GM23338 (cell line): Measurements from ENCODE around the gene KRT71. TPM values are rescaled to one million over a fixed set of nuclear protein-coding genes. Genes with fewer than 3 reads are reported as not detected.

Source experiments
- ATAC-seq: fragments of 200-7000 bp; cut with Tn5 transposase; 3 replicates; pipeline ENCODE4 v1.9.1; 2020
- DNase-seq: peaks from one replicate; pipeline ENCODE4 v3.0.0-alpha.2; 2015; ENCODE audit warnings: low spot score
- H2AFZ ChIP-seq: fragments of 200-600 bp; sonication (generic); 2 replicates; pipeline ENCODE4 v1.8.0; 2016; ENCODE audit warnings: antibody characterized with exemption, mild to moderate bottlenecking, moderate library complexity
- H3F3A ChIP-seq: fragments of 200-600 bp; sonication (generic); replicated peaks from 2 replicates; pipeline ENCODE4 v1.8.0; 2017; ENCODE audit warnings: antibody characterized with exemption, mixed run types, low read depth
- H3K27ac ChIP-seq: fragments of 200-600 bp; sonication (generic); 2 replicates; pipeline ENCODE4 v1.6.1; 2016; ENCODE audit warnings: low read depth
- H3K27me3 ChIP-seq: fragments of 200-600 bp; sonication (generic); 2 replicates; pipeline ENCODE4 v1.8.0; 2016; ENCODE audit warnings: mild to moderate bottlenecking, mixed run types, moderate library complexity; ENCODE audit not compliant: insufficient read depth
- H3K36me3 ChIP-seq: fragments of 200-600 bp; sonication (generic); 2 replicates; pipeline ENCODE4 v1.8.0; 2016; ENCODE audit warnings: mild to moderate bottlenecking; ENCODE audit not compliant: insufficient read depth
- H3K4me1 ChIP-seq: fragments of 200-600 bp; sonication (generic); 2 replicates; pipeline ENCODE4 v1.8.0; 2016; ENCODE audit warnings: mild to moderate bottlenecking, moderate library complexity; ENCODE audit not compliant: insufficient read depth
- H3K4me2 ChIP-seq: fragments of 200-600 bp; sonication (generic); 2 replicates; pipeline ENCODE4 v1.7.1; 2017; ENCODE audit warnings: mixed run types
- H3K4me3 ChIP-seq: fragments of 200-600 bp; sonication (generic); 2 replicates; pipeline ENCODE4 v1.6.1; 2016; ENCODE audit warnings: mixed run types
- H3K79me2 ChIP-seq: fragments of 200-600 bp; sonication (generic); replicated peaks from 2 replicates; pipeline ENCODE4 v1.8.0; 2017; ENCODE audit warnings: mild to moderate bottlenecking; ENCODE audit not compliant: insufficient read depth
- H3K9me2 ChIP-seq: fragments of 200-600 bp; sonication (generic); 2 replicates; pipeline ENCODE4 v1.8.0; 2017; ENCODE audit not compliant: insufficient read depth
- H4K20me1 ChIP-seq: fragments of 200-600 bp; sonication (generic); replicated peaks from 2 replicates; pipeline ENCODE4 v1.8.0; 2017; ENCODE audit warnings: mild to moderate bottlenecking; ENCODE audit not compliant: insufficient read depth
- H3K27ac Mint-ChIP-seq: 2 replicates; pipeline ENCODE4 v1.8.0; 2020; ENCODE audit warnings: inconsistent platforms, mild to moderate bottlenecking, moderate library complexity, mixed read lengths
- H3K27me3 Mint-ChIP-seq: 3 replicates; pipeline ENCODE4 v1.8.0; 2022; ENCODE audit warnings: low read depth, mild to moderate bottlenecking, moderate library complexity, mixed read lengths, inconsistent platforms; ENCODE audit not compliant: insufficient read depth, poor library complexity
- H3K36me3 Mint-ChIP-seq: 3 replicates; pipeline ENCODE4 v1.8.0; 2021; ENCODE audit warnings: low read depth, mild to moderate bottlenecking, inconsistent platforms, moderate library complexity, mixed read lengths
- H3K4me1 Mint-ChIP-seq: 3 replicates; pipeline ENCODE4 v1.8.0; 2020; ENCODE audit warnings: mild to moderate bottlenecking, inconsistent platforms, mixed read lengths
- H3K4me3 Mint-ChIP-seq: 3 replicates; pipeline ENCODE4 v1.8.0; 2021; ENCODE audit warnings: moderate library complexity, mild to moderate bottlenecking, inconsistent platforms, mixed read lengths
- H3K9me3 Mint-ChIP-seq: 3 replicates; pipeline ENCODE4 v1.8.0; 2020; ENCODE audit warnings: moderate library complexity, mild to moderate bottlenecking, inconsistent platforms, mixed read lengths
- CREB1 ChIP-seq: fragments of 250-450 bp; sonication (Bioruptor Pico); IDR thresholded peaks from 2 replicates; pipeline ENCODE4 v1.5.0; 2020; ENCODE audit warnings: low read depth, mild to moderate bottlenecking, moderate library complexity
- EZH2 ChIP-seq: fragments of 200-600 bp; sonication (generic); IDR thresholded peaks from one replicate; pipeline ENCODE4 v1.8.0; 2017; ENCODE audit warnings: antibody characterized with exemption, mild to moderate bottlenecking, low read depth; ENCODE audit not compliant: unreplicated experiment
- EZH2phosphoT487 ChIP-seq: fragments of 200-600 bp; sonication (generic); IDR thresholded peaks from one replicate; pipeline ENCODE4 v1.8.1; 2018; ENCODE audit warnings: antibody characterized with exemption; ENCODE audit not compliant: unreplicated experiment
- JUNB ChIP-seq: IDR thresholded peaks from one replicate; pipeline ENCODE4 v1.6.1; 2016; ENCODE audit warnings: antibody characterized with exemption; ENCODE audit not compliant: unreplicated experiment
- NANOG ChIP-seq: IDR thresholded peaks from 2 replicates; pipeline ENCODE4 v1.6.1; 2016; ENCODE audit warnings: antibody characterized with exemption, borderline replicate concordance
- POLR2AphosphoS5 ChIP-seq: IDR thresholded peaks from 2 replicates; pipeline ENCODE4 v1.6.1; 2016; ENCODE audit warnings: antibody characterized with exemption, low read depth
- STAT1 ChIP-seq: IDR thresholded peaks from one replicate; pipeline ENCODE4 v1.6.1; 2016; ENCODE audit warnings: antibody characterized with exemption; ENCODE audit not compliant: unreplicated experiment
- ZNF114 ChIP-seq: fragments of 250-450 bp; sonication (Bioruptor Pico); IDR thresholded peaks from 2 replicates; pipeline ENCODE4 v1.5.0; 2020; ENCODE audit warnings: mild to moderate bottlenecking, moderate library complexity
- ZNF331 ChIP-seq: fragments of 250-450 bp; sonication (Bioruptor Pico); IDR thresholded peaks from 2 replicates; pipeline ENCODE4 v1.5.0; 2020; ENCODE audit warnings: low read depth, mild to moderate bottlenecking, moderate library complexity
- polyA plus RNA-seq: library from polyadenylated mRNA; unstranded; fragments of >200 nt; fragmentation: Nextera tagmentation; extraction: Ambion mirVana; gene quantifications from 2 replicates; pipeline ENCODE4 v1.2.1, GENCODE V29; 2016
- total RNA-seq: library from RNA; depleted of rRNA; stranded (reverse); fragments of >200 nt; shearing (Covaris generic); gene quantifications from 2 replicates; pipeline ENCODE4 v1.2.3, GENCODE V29; 2014
- TF ChIP-seq, protein P1 (sequence below): IDR thresholded peaks from 2 replicates; pipeline ENCODE4 v1.6.1; 2016; ENCODE audit warnings: antibody characterized with exemption
- TF ChIP-seq, protein P2 (sequence below), 2 experiments: fragments of 200-600 bp in 1 of 2; sonication (generic) in 1 of 2; conservative IDR thresholded peaks; 2 replicates each; pipeline versions ENCODE4 v1.5.1 to v1.6.1; 2016 to 2017; ENCODE audit warnings: antibody characterized with exemption in 2 of 2, low read depth in 2 of 2, mild to moderate bottlenecking in 2 of 2, moderate library complexity in 1 of 2
- TF ChIP-seq, protein P3 (sequence below): fragments of 250-450 bp; sonication (Bioruptor Pico); IDR thresholded peaks from 2 replicates; pipeline ENCODE4 v1.5.0; 2020; ENCODE audit warnings: mild to moderate bottlenecking, moderate library complexity
- TF ChIP-seq, protein P4 (sequence below): IDR thresholded peaks from one replicate; pipeline ENCODE4 v1.6.1; 2018; ENCODE audit warnings: antibody characterized with exemption; ENCODE audit not compliant: unreplicated experiment

KRT71 gene
- total and polyA plus RNA-seq, 2 experiments from 2014 or later: not detected

DNA sequence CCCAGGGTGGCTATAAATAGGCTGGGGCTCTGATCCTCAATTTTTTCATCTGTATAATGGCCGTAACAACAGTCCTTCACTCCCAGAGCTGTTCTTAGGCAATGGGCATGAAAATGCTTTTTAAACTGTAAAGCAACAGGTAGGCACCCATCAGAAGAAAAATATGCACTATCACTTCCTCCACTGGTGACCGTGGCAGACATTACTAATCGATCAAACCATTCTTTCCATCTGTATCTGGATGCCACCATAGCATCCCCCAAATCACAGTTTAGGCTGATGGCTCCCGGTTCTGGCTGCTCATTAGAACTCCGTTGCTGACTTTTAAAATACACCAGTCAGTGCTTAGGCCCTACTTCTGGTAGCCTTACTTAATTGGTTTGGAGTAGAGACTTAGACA, 11.2 kb downstream of the KRT71 start:
- no peaks in the 10 kb centered on the region for H3K36me3 Mint-ChIP-seq
- no peaks in the 10 kb centered on the region for H3K4me1 Mint-ChIP-seq
- no peak overlapping the region for H3K27ac Mint-ChIP-seq
- Histone ChIP-seq H4K20me1 (no peaks in the 10 kb centered on the region), H3K4me2 (no peak overlapping the region), H3K9me2 (no peaks in the 10 kb centered on the region), H3K36me3 (no peaks in the 10 kb centered on the region), H2AFZ (no peak overlapping the region), H3K4me1 (no peaks in the 10 kb centered on the region), H3K27me3 (no peaks in the 10 kb centered on the region), H3F3A (no peaks in the 10 kb centered on the region), H3K4me3 (no peak overlapping the region), H3K79me2 (no peaks in the 10 kb centered on the region), H3K27ac (no peak overlapping the region)
- H3K27me3 Mint-ChIP-seq: peaks cover 17% of the 10 kb centered on the region
- DNase-seq (no peak), ATAC-seq (no peak)
- TF ChIP-seq, protein P1, sequence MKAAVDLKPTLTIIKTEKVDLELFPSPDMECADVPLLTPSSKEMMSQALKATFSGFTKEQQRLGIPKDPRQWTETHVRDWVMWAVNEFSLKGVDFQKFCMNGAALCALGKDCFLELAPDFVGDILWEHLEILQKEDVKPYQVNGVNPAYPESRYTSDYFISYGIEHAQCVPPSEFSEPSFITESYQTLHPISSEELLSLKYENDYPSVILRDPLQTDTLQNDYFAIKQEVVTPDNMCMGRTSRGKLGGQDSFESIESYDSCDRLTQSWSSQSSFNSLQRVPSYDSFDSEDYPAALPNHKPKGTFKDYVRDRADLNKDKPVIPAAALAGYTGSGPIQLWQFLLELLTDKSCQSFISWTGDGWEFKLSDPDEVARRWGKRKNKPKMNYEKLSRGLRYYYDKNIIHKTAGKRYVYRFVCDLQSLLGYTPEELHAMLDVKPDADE: no peak
- TF ChIP-seq NANOG (no peak), EZH2 (no peak), ZNF114 (CRISPR knock-in tag) (no peak), ZNF331 (no peak), JUNB (no peak), CREB1 (CRISPR knock-in tag) (no peak), EZH2phosphoT487 (no peak), POLR2AphosphoS5 (no peak), STAT1 (no peak)
- TF ChIP-seq, protein P2, sequence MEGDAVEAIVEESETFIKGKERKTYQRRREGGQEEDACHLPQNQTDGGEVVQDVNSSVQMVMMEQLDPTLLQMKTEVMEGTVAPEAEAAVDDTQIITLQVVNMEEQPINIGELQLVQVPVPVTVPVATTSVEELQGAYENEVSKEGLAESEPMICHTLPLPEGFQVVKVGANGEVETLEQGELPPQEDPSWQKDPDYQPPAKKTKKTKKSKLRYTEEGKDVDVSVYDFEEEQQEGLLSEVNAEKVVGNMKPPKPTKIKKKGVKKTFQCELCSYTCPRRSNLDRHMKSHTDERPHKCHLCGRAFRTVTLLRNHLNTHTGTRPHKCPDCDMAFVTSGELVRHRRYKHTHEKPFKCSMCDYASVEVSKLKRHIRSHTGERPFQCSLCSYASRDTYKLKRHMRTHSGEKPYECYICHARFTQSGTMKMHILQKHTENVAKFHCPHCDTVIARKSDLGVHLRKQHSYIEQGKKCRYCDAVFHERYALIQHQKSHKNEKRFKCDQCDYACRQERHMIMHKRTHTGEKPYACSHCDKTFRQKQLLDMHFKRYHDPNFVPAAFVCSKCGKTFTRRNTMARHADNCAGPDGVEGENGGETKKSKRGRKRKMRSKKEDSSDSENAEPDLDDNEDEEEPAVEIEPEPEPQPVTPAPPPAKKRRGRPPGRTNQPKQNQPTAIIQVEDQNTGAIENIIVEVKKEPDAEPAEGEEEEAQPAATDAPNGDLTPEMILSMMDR (conservative IDR thresholded peaks at IDR 0.05; ENCODE audit: low read depth in 2 of 2): no peak
- TF ChIP-seq, protein P3, sequence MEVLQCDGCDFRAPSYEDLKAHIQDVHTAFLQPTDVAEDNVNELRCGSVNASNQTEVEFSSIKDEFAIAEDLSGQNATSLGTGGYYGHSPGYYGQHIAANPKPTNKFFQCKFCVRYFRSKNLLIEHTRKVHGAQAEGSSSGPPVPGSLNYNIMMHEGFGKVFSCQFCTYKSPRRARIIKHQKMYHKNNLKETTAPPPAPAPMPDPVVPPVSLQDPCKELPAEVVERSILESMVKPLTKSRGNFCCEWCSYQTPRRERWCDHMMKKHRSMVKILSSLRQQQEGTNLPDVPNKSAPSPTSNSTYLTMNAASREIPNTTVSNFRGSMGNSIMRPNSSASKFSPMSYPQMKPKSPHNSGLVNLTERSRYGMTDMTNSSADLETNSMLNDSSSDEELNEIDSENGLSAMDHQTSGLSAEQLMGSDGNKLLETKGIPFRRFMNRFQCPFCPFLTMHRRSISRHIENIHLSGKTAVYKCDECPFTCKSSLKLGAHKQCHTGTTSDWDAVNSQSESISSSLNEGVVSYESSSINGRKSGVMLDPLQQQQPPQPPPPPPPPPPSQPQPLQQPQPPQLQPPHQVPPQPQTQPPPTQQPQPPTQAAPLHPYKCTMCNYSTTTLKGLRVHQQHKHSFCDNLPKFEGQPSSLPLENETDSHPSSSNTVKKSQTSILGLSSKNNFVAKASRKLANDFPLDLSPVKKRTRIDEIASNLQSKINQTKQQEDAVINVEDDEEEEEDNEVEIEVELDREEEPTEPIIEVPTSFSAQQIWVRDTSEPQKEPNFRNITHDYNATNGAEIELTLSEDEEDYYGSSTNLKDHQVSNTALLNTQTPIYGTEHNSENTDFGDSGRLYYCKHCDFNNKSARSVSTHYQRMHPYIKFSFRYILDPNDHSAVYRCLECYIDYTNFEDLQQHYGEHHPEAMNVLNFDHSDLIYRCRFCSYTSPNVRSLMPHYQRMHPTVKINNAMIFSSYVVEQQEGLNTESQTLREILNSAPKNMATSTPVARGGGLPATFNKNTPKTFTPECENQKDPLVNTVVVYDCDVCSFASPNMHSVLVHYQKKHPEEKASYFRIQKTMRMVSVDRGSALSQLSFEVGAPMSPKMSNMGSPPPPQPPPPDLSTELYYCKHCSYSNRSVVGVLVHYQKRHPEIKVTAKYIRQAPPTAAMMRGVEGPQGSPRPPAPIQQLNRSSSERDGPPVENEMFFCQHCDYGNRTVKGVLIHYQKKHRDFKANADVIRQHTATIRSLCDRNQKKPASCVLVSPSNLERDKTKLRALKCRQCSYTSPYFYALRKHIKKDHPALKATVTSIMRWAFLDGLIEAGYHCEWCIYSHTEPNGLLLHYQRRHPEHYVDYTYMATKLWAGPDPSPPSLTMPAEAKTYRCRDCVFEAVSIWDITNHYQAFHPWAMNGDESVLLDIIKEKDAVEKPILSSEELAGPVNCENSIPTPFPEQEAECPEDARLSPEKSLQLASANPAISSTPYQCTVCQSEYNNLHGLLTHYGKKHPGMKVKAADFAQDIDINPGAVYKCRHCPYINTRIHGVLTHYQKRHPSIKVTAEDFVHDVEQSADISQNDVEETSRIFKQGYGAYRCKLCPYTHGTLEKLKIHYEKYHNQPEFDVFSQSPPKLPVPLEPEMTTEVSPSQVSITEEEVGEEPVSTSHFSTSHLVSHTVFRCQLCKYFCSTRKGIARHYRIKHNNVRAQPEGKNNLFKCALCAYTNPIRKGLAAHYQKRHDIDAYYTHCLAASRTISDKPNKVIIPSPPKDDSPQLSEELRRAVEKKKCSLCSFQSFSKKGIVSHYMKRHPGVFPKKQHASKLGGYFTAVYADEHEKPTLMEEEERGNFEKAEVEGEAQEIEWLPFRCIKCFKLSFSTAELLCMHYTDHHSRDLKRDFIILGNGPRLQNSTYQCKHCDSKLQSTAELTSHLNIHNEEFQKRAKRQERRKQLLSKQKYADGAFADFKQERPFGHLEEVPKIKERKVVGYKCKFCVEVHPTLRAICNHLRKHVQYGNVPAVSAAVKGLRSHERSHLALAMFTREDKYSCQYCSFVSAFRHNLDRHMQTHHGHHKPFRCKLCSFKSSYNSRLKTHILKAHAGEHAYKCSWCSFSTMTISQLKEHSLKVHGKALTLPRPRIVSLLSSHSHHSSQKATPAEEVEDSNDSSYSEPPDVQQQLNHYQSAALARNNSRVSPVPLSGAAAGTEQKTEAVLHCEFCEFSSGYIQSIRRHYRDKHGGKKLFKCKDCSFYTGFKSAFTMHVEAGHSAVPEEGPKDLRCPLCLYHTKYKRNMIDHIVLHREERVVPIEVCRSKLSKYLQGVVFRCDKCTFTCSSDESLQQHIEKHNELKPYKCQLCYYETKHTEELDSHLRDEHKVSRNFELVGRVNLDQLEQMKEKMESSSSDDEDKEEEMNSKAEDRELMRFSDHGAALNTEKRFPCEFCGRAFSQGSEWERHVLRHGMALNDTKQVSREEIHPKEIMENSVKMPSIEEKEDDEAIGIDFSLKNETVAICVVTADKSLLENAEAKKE (CRISPR knock-in tag): no peak
- TF ChIP-seq, protein P4, sequence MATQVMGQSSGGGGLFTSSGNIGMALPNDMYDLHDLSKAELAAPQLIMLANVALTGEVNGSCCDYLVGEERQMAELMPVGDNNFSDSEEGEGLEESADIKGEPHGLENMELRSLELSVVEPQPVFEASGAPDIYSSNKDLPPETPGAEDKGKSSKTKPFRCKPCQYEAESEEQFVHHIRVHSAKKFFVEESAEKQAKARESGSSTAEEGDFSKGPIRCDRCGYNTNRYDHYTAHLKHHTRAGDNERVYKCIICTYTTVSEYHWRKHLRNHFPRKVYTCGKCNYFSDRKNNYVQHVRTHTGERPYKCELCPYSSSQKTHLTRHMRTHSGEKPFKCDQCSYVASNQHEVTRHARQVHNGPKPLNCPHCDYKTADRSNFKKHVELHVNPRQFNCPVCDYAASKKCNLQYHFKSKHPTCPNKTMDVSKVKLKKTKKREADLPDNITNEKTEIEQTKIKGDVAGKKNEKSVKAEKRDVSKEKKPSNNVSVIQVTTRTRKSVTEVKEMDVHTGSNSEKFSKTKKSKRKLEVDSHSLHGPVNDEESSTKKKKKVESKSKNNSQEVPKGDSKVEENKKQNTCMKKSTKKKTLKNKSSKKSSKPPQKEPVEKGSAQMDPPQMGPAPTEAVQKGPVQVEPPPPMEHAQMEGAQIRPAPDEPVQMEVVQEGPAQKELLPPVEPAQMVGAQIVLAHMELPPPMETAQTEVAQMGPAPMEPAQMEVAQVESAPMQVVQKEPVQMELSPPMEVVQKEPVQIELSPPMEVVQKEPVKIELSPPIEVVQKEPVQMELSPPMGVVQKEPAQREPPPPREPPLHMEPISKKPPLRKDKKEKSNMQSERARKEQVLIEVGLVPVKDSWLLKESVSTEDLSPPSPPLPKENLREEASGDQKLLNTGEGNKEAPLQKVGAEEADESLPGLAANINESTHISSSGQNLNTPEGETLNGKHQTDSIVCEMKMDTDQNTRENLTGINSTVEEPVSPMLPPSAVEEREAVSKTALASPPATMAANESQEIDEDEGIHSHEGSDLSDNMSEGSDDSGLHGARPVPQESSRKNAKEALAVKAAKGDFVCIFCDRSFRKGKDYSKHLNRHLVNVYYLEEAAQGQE: no peak
- H3K9me3 Mint-ChIP-seq: no peaks in the 10 kb centered on the region
- no peak overlapping the region for H3K4me3 Mint-ChIP-seq
